WTC11 (cell line): ENCODE data around the gene SMARCA2. TPM values are rescaled to one million over a fixed set of nuclear protein-coding genes. Genes with fewer than 3 reads are reported as not detected.

Experiments
- ATAC-seq: fragments of 200-7000 bp; cut with Tn5 transposase; 2 replicates; pipeline ENCODE4 v1.10.0; 2021; ENCODE audit warnings: mild to moderate bottlenecking, moderate library complexity
- CTCF ChIA-PET: fragments of 300-600 bp; sonication (Branson Sonifier 250); formaldehyde crosslinking; loops from one replicate; lab custom pipeline; 2021; ENCODE audit warnings: antibody characterized with exemption; lab: Charles Lee
- POLR2A ChIA-PET: fragments of 350-600 bp; sonication (Branson Sonifier 250); formaldehyde crosslinking; loops from one replicate; lab custom pipeline; 2021; ENCODE audit warnings: antibody characterized with exemption; lab: Charles Lee
- DNase-seq: peaks from one replicate; pipeline ENCODE4 v3.0.0; 2021; ENCODE audit warnings: low spot score
- H3K27ac Mint-ChIP-seq: 2 replicates; pipeline ENCODE4 v1.8.0; 2021; ENCODE audit warnings: mixed read lengths
- H3K27me3 Mint-ChIP-seq: 2 replicates; pipeline ENCODE4 v1.8.0; 2021; ENCODE audit warnings: low read depth, mild to moderate bottlenecking, moderate library complexity, mixed read lengths
- H3K36me3 Mint-ChIP-seq: 2 replicates; pipeline ENCODE4 v1.8.0; 2021; ENCODE audit warnings: mixed read lengths
- H3K4me1 Mint-ChIP-seq: 2 replicates; pipeline ENCODE4 v1.8.0; 2022; ENCODE audit warnings: mixed read lengths
- H3K4me3 Mint-ChIP-seq: 2 replicates; pipeline ENCODE4 v1.8.0; 2021; ENCODE audit warnings: mild to moderate bottlenecking, moderate library complexity, mixed read lengths
- H3K9me3 Mint-ChIP-seq: 2 replicates; pipeline ENCODE4 v1.8.0; 2021; ENCODE audit warnings: mixed read lengths
- AFF4 ChIP-seq: sonication (generic); formaldehyde crosslinking; IDR thresholded peaks from 2 replicates; pipeline ENCODE4 v1.8.1; 2023; ENCODE audit warnings: mild to moderate bottlenecking, missing genetic modification reagents, borderline replicate concordance
- ARID4B ChIP-seq: sonication (generic); formaldehyde crosslinking; IDR thresholded peaks from 2 replicates; pipeline ENCODE4 v1.8.0; 2023; ENCODE audit warnings: missing genetic modification reagents, mild to moderate bottlenecking, borderline replicate concordance
- CREM ChIP-seq: sonication (generic); formaldehyde crosslinking; IDR thresholded peaks from 2 replicates; pipeline ENCODE4 v1.8.1; 2022; ENCODE audit warnings: mild to moderate bottlenecking, missing genetic modification reagents, moderate library complexity
- CTCF ChIP-seq: fragments of 200-600 bp; IDR thresholded peaks from 2 replicates; pipeline ENCODE4 v1.8.0; 2022; ENCODE audit warnings: antibody characterized with exemption
- NFE2L1 ChIP-seq: sonication (generic); formaldehyde crosslinking; IDR thresholded peaks from 2 replicates; pipeline ENCODE4 v1.8.1; 2023; ENCODE audit warnings: missing genetic modification reagents
- PRDM15 ChIP-seq: sonication (generic); formaldehyde crosslinking; IDR thresholded peaks from 2 replicates; pipeline ENCODE4 v1.8.0; 2022; ENCODE audit warnings: missing genetic modification reagents
- STAT6 ChIP-seq: sonication (generic); formaldehyde crosslinking; conservative IDR thresholded peaks from 2 replicates; pipeline ENCODE4 v1.8.1; 2023; ENCODE audit warnings: mild to moderate bottlenecking, low read depth, missing genetic modification reagents, moderate library complexity
- TEAD1 ChIP-seq: sonication (generic); formaldehyde crosslinking; IDR thresholded peaks from 2 replicates; pipeline ENCODE4 v1.8.0; 2022; ENCODE audit warnings: mild to moderate bottlenecking, missing genetic modification reagents
- ZBTB21 ChIP-seq: sonication (generic); formaldehyde crosslinking; IDR thresholded peaks from 2 replicates; pipeline ENCODE4 v1.8.1; 2023; ENCODE audit warnings: mild to moderate bottlenecking, missing genetic modification reagents, borderline replicate concordance
- ZNF219 ChIP-seq: sonication (generic); formaldehyde crosslinking; IDR thresholded peaks from 2 replicates; pipeline ENCODE4 v1.8.0; 2023; ENCODE audit warnings: missing genetic modification reagents, mild to moderate bottlenecking, borderline replicate concordance
- ZNF423 ChIP-seq: fragments of 250-450 bp; sonication (Bioruptor Pico); IDR thresholded peaks from 2 replicates; pipeline ENCODE4 v2.1.2; 2022; ENCODE audit warnings: mild to moderate bottlenecking, moderate library complexity
- ZSCAN18 ChIP-seq: fragments of 250-450 bp; sonication (Bioruptor Pico); IDR thresholded peaks from 2 replicates; pipeline ENCODE4 v2.1.2; 2022; ENCODE audit warnings: mild to moderate bottlenecking, moderate library complexity
- total RNA-seq: library from RNA; stranded (reverse); gene quantifications from 3 replicates; pipeline ENCODE4 v1.2.3, GENCODE V29; 2021

The SMARCA2 gene
- total RNA-seq, 1 experiment from 2014 or later = 20.3 TPM

- TF ChIP-seq ARID4B (CRISPR knock-in tag) (no peak), ZSCAN18 (CRISPR knock-in tag) (no peak)
- TF ChIP-seq, all 79 proteins: peak for 0
These were observed 165.6 kb downstream of the SMARCA2 start (continued) for GRCh38 chr9:2180704-2181103.

GRCh38 chr9:2181792-2182191 is 166.6 kb downstream of the SMARCA2 start:
- no peaks in the 10 kb centered on the region for H3K27me3 Mint-ChIP-seq
- peak overlapping the region; percentile 97 for H3K27ac Mint-ChIP-seq
- ATAC-seq = peak; percentile 90
- 0 out of 2 replicates have a peak, but pooled peaks have one; percentile 17 for TF ChIP-seq AFF4 (CRISPR knock-in tag)
- peak; percentile 4; the same call in 1 of the 2 replicates for TF ChIP-seq ZNF423 (CRISPR knock-in tag)
- TF ChIP-seq PRDM15 (CRISPR knock-in tag) = no peak
- TF ChIP-seq CTCF = peak; percentile 53; the same call in 1 of the 2 replicates
- 0 out of 2 replicates have a peak, but pooled peaks have one; percentile 48 for TF ChIP-seq ZBTB21
- TF ChIP-seq STAT6 (CRISPR knock-in tag) = no peak
- no peak for TF ChIP-seq NFE2L1 (CRISPR knock-in tag)
- TF ChIP-seq TEAD1 (CRISPR knock-in tag) = peak; percentile 53; the same call in 1 of the 2 replicates
- no peak for TF ChIP-seq ZNF219 (CRISPR knock-in tag)
- no peak for TF ChIP-seq CREM (CRISPR knock-in tag)
- TF ChIP-seq, all 79 proteins: peak for 5
- H3K4me3 Mint-ChIP-seq = peak overlapping the region; percentile 26
- no peaks in the 10 kb centered on the region for H3K9me3 Mint-ChIP-seq
- POLR2A ChIA-PET = no interaction called here
- H3K36me3 Mint-ChIP-seq = no peaks in the 10 kb centered on the region
- CTCF ChIA-PET = interaction anchor here (0.5 to 3.1 kb wide), 16 partner anchors 9 to 547 kb away, joined by 3 to 16 read pairs (median 4); no protein-coding TSS in a partner anchor
- DNase-seq = peak; percentile 74
- peaks cover 46% of the 10 kb centered on the region for H3K4me1 Mint-ChIP-seq
